Epithelial cell of proximal tubule (primary cell): ENCODE results near the gene RPL15. TPM values are rescaled to one million over a fixed set of nuclear protein-coding genes. Genes with fewer than 3 reads are reported as not detected.
A peak's percentile ranks its signal among the peaks of the same experiment; 100 is the strongest.

Source experiments
- DNase-seq: peaks from one replicate; pipeline ENCODE4 v3.0.0-alpha.2; 2011; ENCODE audit warnings: low read depth
- H3K4me3 ChIP-seq: 2 replicates; pipeline ENCODE4 v1.5.1; 2011; ENCODE audit warnings: low read depth, mild to moderate bottlenecking, low read length
- total RNA-seq: library from RNA; depleted of rRNA; stranded (reverse); fragments of >200 nt; gene quantifications from 2 replicates; pipeline ENCODE4 v1.2.3, GENCODE V29; 2015
- TF ChIP-seq, protein P1 (sequence below): conservative IDR thresholded peaks from 2 replicates; pipeline ENCODE4 v1.5.1; 2012; ENCODE audit warnings: low read depth, mild to moderate bottlenecking, low read length

The RPL15 gene
- total RNA-seq, 1 donor from 2014 or later, result 1,941 TPM

DNA sequence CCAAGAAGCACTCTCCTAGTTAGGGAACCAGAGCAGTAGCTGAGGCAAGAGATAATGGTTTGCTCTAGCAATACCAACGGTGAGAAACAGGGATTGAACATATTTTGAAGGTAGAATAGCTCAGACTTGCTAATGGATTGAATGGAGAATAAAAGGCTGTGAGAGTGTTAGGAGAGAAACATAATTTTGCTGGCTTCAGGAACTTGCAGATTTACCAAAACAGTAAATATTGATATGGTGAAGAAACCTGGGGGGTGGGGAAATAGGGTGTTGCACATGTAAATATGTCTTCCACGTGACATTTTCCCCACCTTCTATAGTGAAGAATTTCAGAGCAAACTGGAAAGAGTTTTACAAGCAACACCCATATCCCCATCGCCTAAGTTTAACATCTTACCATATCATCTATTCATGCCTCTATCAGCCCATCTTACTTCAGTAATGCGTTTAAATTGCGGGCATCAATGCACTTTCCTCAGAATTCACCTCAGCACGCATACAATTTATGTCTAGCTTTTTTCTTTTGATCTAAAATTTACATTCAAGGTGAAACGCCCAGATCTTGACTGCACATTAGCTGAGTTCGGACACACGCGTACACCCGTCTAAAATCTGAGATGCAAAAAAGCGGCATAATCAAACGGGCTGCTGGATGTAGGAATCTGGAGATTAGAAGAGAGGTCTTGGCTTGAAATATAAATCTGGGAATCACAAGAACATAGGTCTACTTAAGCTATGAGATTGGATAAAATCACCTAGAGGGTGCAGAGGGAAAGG, 27.3 kb downstream of the RPL15 start:
- peak overlapping the region; percentile 80 for H3K4me3 ChIP-seq
- DNase-seq, result no peak
- TF ChIP-seq, protein P1, sequence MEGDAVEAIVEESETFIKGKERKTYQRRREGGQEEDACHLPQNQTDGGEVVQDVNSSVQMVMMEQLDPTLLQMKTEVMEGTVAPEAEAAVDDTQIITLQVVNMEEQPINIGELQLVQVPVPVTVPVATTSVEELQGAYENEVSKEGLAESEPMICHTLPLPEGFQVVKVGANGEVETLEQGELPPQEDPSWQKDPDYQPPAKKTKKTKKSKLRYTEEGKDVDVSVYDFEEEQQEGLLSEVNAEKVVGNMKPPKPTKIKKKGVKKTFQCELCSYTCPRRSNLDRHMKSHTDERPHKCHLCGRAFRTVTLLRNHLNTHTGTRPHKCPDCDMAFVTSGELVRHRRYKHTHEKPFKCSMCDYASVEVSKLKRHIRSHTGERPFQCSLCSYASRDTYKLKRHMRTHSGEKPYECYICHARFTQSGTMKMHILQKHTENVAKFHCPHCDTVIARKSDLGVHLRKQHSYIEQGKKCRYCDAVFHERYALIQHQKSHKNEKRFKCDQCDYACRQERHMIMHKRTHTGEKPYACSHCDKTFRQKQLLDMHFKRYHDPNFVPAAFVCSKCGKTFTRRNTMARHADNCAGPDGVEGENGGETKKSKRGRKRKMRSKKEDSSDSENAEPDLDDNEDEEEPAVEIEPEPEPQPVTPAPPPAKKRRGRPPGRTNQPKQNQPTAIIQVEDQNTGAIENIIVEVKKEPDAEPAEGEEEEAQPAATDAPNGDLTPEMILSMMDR, result no peak

DNA sequence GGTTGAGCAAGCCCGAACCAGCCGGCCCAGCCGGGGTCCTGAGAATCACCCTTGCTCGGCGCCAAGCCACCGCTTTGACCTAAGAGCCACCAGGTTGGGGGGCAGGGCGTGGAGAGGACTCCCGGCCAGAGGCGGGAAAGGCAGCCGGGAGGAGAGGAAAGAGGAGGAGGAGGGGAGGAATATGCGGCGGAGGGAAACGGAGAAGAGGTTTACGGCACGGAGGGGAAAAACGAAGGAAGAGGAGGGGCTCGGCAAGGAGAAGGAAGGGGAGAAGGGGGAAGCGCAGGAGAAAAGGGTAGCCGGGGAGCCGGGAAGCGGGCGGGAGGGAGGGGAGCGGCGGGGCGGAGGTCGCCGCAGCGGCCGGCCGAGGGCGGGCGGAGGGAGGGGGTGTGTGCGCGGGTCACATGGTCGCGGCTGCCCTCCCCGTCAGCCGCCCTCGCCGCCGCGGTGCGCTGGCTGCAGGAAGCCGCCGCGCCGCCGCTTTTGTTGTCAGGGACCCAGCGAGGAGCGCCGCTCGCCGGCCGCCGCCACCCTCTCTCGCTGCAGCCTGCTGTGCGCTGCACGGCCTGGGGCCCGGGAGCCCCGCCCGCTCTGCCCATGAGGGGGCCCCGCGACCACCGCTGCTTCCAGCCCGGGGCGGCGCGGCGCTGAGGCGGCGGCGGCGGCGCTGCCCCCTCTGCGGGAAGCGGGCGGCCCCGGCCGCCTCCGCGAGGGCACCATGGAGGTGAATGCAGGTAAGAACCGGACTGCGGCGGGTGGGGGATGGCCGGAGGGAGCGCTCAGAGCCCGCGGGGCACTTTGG, 28.1 kb downstream of the RPL15 start, which contains the start of gene NR1D2:
TSS of gene NR1D2 (plus strand) at position 426 of the 802 bp plus-strand sequence. CDS start at position 719, 293 bp downstream.
- TF ChIP-seq, protein P1, result no peak
- DNase-seq, result no peak

GRCh38 chr3:23945663-23945912, 28.7 kb downstream of the RPL15 start:
- DNase-seq, result no peak
- TF ChIP-seq, protein P1, result no peak
- peak overlapping the region; percentile 80 for H3K4me3 ChIP-seq

More for the DNA sequence above, 28.1 kb downstream of the RPL15 start, which contains the start of gene NR1D2:
- H3K4me3 ChIP-seq, result peak within 1 kb of the TSS; percentile 82

DNA sequence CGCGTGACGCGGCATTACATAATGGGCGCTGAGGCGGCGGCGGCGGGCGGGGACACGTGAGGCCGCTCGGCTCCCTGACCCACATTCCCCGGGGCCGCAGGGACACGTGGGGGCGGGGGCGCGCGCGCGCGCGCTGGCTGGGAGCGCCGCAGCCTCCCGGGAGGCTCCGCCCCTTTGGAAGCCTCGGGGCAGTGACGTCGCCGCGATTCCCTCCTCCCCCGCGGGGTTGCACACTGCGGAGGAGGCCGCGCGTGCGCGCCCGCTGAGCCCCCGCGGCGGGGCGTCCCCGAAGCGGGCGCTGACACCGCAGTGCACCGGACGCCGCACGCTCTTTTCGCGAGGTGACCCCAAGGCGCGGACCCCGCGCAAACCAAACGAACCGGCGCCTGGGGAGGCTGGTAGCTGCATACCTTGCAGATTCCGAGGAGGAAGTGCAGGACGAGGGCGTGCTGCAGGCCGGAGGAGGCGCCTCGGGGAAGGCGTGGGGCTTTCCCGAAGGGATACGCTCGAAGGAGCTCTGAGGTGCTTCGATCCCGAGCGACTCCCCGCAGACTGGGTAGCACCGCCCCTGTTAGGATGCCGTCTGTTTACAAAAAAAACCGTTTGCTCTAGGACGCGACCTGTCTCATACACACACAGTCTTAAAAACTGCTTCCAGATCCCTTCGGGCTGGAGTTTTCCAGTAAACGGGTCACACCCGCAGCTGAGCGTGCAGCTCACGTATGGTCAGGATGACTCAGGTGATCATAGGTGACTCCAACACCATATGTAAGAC, 29.2 kb downstream of the RPL15 start:
- no peak for DNase-seq
- TF ChIP-seq, protein P1, result no peak
- peak overlapping the region; percentile 82 for H3K4me3 ChIP-seq

DNA sequence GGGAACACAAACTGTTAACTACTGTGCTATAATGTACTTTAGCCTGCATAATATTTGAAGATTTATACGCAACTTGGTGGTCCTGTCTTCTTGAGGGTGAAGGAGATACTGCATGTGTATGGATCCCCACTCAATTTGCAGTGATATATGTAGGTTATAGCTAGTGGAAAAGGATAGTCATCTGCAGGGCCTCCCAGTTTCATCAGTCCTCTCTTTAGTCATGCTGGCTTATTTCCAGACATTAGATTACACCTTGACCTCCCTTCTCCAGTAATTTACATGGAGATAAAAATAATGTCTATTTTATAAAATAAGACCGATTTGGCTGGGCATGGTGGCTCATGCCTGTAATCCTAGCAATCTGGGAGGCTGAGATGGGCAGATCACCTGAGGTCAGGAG, 31.8 kb downstream of the RPL15 start:
- H3K4me3 ChIP-seq, result no peak overlapping the region
- TF ChIP-seq, protein P1, result no peak
- DNase-seq, result no peak

GRCh38 chr3:23949784-23950183, 32.9 kb downstream of the RPL15 start:
- DNase-seq, result no peak
- TF ChIP-seq, protein P1, result no peak
- H3K4me3 ChIP-seq, result peak overlapping the region; percentile 26
